ENCODE data around the gene TRAPPC14. TPM values are rescaled to one million over a fixed set of nuclear protein-coding genes. Genes with fewer than 3 reads are reported as not detected.
A peak's percentile ranks its signal among the peaks of the same experiment; 100 is the strongest.

TRAPPC14 gene
- total and polyA plus RNA-seq, 7 donors, result 3.9 to 39.3 (median 11.6) TPM

DNA sequence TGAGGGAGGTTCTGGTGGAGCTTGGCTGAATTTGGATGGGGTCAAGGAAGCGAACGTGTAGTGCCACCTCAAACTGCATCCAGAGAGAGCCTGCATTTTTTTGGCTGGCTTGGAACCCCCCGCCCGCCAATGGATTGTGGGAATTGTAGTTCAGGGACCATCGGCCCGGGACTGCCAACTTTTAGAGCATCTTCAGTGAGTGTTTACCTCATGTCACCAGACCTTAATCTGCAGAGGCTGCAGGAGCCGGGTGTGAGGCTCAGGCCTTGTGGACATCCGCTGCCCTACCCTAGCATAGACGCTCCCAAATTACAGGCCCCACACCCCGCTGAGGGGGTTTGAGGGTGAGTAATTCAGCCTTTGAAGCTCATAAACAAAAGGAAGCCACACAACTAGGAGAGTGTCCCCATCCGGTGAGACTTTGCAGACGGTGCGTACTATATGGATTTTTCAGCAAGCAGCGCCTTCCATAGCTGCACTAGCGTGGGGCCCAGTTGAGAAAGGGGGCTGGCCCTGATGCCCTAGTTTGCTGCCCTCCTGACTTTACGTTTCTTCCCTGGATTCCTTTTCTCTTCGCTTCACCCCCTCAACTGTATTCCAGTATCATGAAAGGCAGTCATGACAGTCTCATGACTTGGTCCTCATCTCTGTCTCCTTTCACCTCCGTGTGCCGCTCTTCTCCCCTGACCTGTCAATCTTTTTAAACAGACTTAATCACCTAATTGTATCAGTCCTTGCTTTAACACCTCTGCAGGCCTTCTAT is 38.4 kb downstream of the TRAPPC14 start:
- no peaks in the 10 kb centered on the region for H3K9me3 ChIP-seq
- H3K4me3 ChIP-seq, result peak overlapping the region; percentile 61 to 81 (median 73)
- peaks cover 0 to 12% (median 0%) of the 10 kb centered on the region in 4 donors for H3K36me3 ChIP-seq
- intact Hi-C loops (cut with DNase I), result loop anchor here (2.0 kb wide), 1 partner anchor 19 kb away; the partner anchor contains the start of genes AP4M1 and MCM7
- H3K27ac ChIP-seq, result peak overlapping the region; percentile 84 to 91 (median 88)
- DNase-seq, result peak; percentile 93
- TF ChIP-seq EP300 (IDR thresholded peaks at IDR 0.05), result no peak
- TF ChIP-seq POLR2AphosphoS5 (IDR thresholded peaks at IDR 0.05), result peak in 1 of 4 donors; percentile 40
- no peaks in the 10 kb centered on the region for H3K27me3 ChIP-seq
- peaks cover 0 to 20% (median 18%) of the 10 kb centered on the region in 4 donors for H3K4me1 ChIP-seq
- 27 to 35% methylated on average over 19 of the region's 19 CpGs for WGBS, 2 donors

DNA sequence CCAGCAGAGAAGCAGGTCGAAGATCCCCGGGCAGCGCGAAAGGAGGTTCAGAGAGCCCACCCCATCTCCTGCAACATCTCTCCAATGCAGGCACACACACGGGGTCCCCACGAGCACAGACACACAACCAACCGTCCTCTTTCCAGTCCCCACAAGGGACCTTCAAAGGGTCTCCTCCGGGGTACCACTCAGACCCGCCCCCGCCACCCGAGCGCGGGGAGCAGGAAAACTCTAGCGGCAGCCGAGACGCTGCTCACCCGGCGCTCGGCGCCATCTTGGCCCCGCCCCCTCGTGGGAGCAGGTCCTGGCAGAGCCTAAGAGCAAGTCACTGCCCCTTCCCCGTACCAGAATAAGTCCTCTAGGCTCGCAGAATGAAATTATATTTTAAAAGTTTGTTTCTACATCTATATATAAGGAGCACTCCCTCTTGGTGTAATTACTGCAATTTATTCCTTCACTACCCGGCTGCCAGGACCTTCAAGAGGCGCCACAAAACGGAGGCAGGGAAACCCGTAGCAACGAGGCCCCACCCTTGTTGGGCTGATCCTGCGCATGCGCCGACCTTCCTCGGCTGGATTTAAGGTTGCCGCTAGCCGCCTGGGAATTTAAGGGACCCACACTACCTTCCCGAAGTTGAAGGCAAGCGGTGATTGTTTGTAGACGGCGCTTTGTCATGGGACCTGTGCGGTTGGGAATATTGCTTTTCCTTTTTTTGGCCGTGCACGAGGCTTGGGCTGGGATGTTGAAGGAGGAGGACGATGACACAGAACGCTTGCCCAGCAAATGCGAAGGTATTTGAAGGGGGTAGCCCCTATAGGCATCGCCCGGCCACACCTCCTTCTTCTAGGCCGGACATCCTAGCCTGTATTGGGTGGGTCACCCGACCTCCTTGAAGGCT is 39.2 kb downstream of the TRAPPC14 start, which contains the start of the genes CNPY4 and TAF6:
Gene CNPY4 (plus strand): TSS at position 563 of the 898 bp plus-strand sequence. CDS start 111 bp downstream, at position 674.
Gene TAF6 (minus strand): TSS at position 287 of the 898 bp plus-strand sequence. CDS start 5,149 bp downstream, outside the sequence.
- Histone ChIP-seq H3K27ac (peak within 1 kb of the TSS; percentile 84 to 91 (median 88)), H3K27me3 (no peaks in the 10 kb centered on the region), H3K4me1 (peaks cover 0 to 20% (median 18%) of the 10 kb centered on the region in 4 donors), H3K36me3 (peaks cover 0 to 11% (median 0%) of the 10 kb centered on the region in 4 donors), H3K4me3 (peak within 1 kb of the TSS; percentile 61 to 81 (median 73)), H3K9me3 (no peaks in the 10 kb centered on the region)
- peak; percentile 98 for DNase-seq
- intact Hi-C loops (cut with DNase I), result loop anchor here (2.0 kb wide), 1 partner anchor 19 kb away; the partner anchor contains the start of genes AP4M1 and MCM7
- 0% methylated on average over 49 of the region's 49 CpGs for WGBS, 2 donors
- TF ChIP-seq POLR2A (IDR thresholded peaks at IDR 0.05) (peak; percentile 49 to 68), POLR2AphosphoS5 (IDR thresholded peaks at IDR 0.05) (peak; percentile 62 to 90 (median 77)), EP300 (IDR thresholded peaks at IDR 0.05) (no peak)
- TF ChIP-seq, protein P1, sequence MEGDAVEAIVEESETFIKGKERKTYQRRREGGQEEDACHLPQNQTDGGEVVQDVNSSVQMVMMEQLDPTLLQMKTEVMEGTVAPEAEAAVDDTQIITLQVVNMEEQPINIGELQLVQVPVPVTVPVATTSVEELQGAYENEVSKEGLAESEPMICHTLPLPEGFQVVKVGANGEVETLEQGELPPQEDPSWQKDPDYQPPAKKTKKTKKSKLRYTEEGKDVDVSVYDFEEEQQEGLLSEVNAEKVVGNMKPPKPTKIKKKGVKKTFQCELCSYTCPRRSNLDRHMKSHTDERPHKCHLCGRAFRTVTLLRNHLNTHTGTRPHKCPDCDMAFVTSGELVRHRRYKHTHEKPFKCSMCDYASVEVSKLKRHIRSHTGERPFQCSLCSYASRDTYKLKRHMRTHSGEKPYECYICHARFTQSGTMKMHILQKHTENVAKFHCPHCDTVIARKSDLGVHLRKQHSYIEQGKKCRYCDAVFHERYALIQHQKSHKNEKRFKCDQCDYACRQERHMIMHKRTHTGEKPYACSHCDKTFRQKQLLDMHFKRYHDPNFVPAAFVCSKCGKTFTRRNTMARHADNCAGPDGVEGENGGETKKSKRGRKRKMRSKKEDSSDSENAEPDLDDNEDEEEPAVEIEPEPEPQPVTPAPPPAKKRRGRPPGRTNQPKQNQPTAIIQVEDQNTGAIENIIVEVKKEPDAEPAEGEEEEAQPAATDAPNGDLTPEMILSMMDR (IDR thresholded peaks at IDR 0.05), result peak in 1 of 4 experiments; percentile 13

DNA sequence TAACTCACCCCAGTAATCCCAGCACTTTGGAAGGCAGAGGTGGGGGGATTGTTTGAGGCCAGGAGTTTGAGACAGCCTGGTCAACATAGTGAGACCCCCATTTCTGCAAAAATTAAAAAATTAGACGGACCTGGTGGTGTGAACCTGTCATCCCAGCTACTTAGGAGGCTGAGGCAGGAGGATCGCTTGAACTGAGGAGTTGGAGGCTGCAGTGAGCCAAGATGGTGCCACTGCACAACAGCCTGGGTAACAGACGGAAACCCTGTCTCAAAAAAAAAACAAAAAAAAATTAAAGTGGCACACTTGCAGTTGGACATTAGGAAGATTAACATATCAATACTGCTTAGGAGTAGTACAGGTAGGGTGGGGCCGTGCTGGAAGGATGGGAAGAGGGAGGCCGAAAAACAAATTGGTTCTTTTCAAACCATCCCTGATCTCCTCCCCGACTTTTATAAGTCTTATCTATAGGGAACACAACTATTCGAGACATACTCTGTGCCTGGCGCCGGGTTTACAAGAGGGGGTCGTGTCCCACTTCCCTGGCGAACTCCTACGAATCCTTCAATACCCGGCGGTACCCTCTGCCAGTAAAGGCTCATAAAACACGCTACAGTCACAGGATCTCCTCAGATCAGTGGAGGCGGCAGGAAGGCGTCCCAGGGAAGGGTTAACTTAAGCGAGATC is 40.0 kb downstream of the TRAPPC14 start:
- Histone ChIP-seq H3K27ac (peak overlapping the region; percentile 84 to 91 (median 88)), H3K9me3 (no peaks in the 10 kb centered on the region), H3K27me3 (no peaks in the 10 kb centered on the region), H3K36me3 (peaks cover 0 to 14% (median 3%) of the 10 kb centered on the region in 4 donors), H3K4me1 (peaks cover 0 to 20% (median 18%) of the 10 kb centered on the region in 4 donors), H3K4me3 (peak overlapping the region; percentile 61 to 81 (median 73))
- TF ChIP-seq POLR2A (IDR thresholded peaks at IDR 0.05), result no peak
- TF ChIP-seq EP300 (IDR thresholded peaks at IDR 0.05), result no peak
- no peak for TF ChIP-seq POLR2AphosphoS5 (IDR thresholded peaks at IDR 0.05)
- TF ChIP-seq, protein P1 (IDR thresholded peaks at IDR 0.05), result no peak
- WGBS, 2 donors, result 17 to 21% methylated on average over 18 of the region's 18 CpGs
- intact Hi-C loops (cut with DNase I), result loop anchor here (2.0 kb wide), 1 partner anchor 18 kb away; the partner anchor contains the start of genes AP4M1 and MCM7
- no peak for DNase-seq

DNA sequence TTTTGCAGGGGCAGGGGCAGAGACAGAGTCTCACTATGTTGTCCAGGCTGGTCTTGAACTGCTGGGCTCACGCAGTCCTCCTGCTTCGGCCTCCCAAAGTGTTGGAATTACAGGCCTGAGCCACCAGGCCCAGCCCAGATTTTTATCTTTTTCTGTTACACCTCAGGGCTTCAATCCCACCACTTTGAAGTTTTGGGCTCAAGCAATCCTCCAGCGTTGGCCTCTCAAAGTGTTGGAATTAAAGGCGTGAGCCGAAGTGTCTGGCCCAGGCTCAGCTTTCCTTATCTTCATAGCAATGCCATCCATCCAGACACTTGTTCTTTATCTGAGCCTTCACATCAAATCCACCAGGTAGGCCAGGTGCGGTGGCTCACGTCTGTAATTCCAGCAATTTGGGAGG is 43.5 kb downstream of the TRAPPC14 start:
- TF ChIP-seq EP300 (IDR thresholded peaks at IDR 0.05) (no peak), POLR2AphosphoS5 (IDR thresholded peaks at IDR 0.05) (no peak), POLR2A (IDR thresholded peaks at IDR 0.05) (no peak)
- TF ChIP-seq, protein P1 (IDR thresholded peaks at IDR 0.05), result no peak

More for the DNA sequence above, 43.5 kb downstream of the TRAPPC14 start:
- peaks cover 0 to 11% (median 10%) of the 10 kb centered on the region in 4 donors for H3K4me1 ChIP-seq
- no peak overlapping the region for H3K4me3 ChIP-seq
- intact Hi-C loops (cut with DNase I), result no loop called here
- H3K9me3 ChIP-seq, result no peaks in the 10 kb centered on the region
- no peak overlapping the region for H3K27ac ChIP-seq
- 94 to 95% methylated on average over 7 of the region's 7 CpGs for WGBS, 2 donors
- H3K36me3 ChIP-seq, result peaks cover 15 to 42% (median 25%) of the 10 kb centered on the region in 4 donors
- no peaks in the 10 kb centered on the region for H3K27me3 ChIP-seq
- no peak for DNase-seq

All from sigmoid colon (tissue), 7 donors.